ENCODE data around the gene PRKD1. TPM values are rescaled to one million over a fixed set of nuclear protein-coding genes. Genes with fewer than 3 reads are reported as not detected.
A peak's percentile ranks its signal among the peaks of the same experiment; 100 is the strongest.

The PRKD1 gene
- total and polyA plus RNA-seq, 10 of the 15 experiments (the other 5 are each of a cell fraction or from before 2014, with no cell fraction given): 0.02 to 0.56 TPM; not detected in 8

DNA sequence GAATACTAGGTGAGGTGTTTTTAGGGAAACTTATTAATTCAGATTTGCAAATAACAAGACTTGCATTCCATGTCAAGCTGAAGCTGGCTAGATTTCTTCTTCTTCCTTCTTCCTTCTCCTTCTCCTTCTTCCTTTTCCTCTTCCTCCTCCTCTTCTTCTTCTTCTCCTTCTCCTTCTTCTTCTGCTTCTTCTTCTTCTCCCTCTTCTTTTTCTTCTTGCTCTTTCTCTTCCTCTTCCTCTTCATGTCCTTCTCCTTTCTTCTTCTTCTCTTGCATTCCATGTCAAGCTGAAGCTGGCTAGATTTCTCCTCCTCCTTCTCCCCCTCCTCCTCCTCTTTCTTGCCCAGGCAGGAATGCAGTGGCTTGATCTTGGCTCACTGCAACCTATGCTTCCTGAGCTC, 297.8 kb downstream of the PRKD1 start:
- Histone ChIP-seq H2AFZ (ENCODE audit: control insufficient read depth, low read depth, low read length) (no peak overlapping the region), H3K4me2 (ENCODE audit: control insufficient read depth, insufficient read depth) (no peak overlapping the region), H3K9ac (ENCODE audit: control insufficient read depth, insufficient read depth, low read length) (no peak overlapping the region), H3K9me3 (replicated peaks; ENCODE audit: control insufficient read depth, insufficient read depth, low read length) (no peaks in the 10 kb centered on the region; the same call in 2 of the 3 replicates), H3K4me3 (no peak overlapping the region), H3K27me3 (replicated peaks in 1 of 2; ENCODE audit: control insufficient read depth in 2 of 2, insufficient read depth in 2 of 2, low read length in 1 of 2) (no peaks in the 10 kb centered on the region), H3K4me1 (ENCODE audit: control insufficient read depth, insufficient read depth, low read length) (no peaks in the 10 kb centered on the region), H3K79me2 (ENCODE audit: control insufficient read depth, insufficient read depth, low read length) (no peaks in the 10 kb centered on the region), H3K27ac (ENCODE audit: control insufficient read depth, insufficient read depth) (no peak overlapping the region), H4K20me1 (ENCODE audit: control insufficient read depth, insufficient read depth) (no peaks in the 10 kb centered on the region), H3K36me3 (ENCODE audit: control insufficient read depth in 2 of 2, insufficient read depth in 2 of 2, low read length in 1 of 2) (no peaks in the 10 kb centered on the region)
- ChIA-PET RAD21 (ENCODE audit: unreplicated experiment) (no interaction called here), POLR2A (no interaction called here), CTCF (no interaction called here), SMC1A (ENCODE audit: uncharacterized antibody, unreplicated experiment) (no interaction called here)
- DNase-seq (ENCODE audit: low read depth, low spot score): no peak
- in situ Hi-C loops (cut with MboI) (no loop called here), intact Hi-C loops (cut with micrococcal nuclease; ENCODE audit: unreplicated experiment) (no loop called here)
- no TSS peak for BruUV-seq (replicated peaks)
- no peak for FAIRE-seq
- no peak for ATAC-seq
- TF ChIP-seq IRF5 (IDR thresholded peaks at IDR 0.05; ENCODE audit: borderline replicate concordance) (0 out of 2 replicates have a peak, but pooled peaks have one; percentile 27), E2F8 (IDR thresholded peaks at IDR 0.05; ENCODE audit: low read depth, partially characterized antibody) (no peak), IKZF2 (IDR thresholded peaks at IDR 0.05) (no peak), FOXK2 (IDR thresholded peaks at IDR 0.05) (0 out of 2 replicates have a peak, but pooled peaks have one; percentile 31), PML (IDR thresholded peaks at IDR 0.05; ENCODE audit: low read length) (no peak)
- TF ChIP-seq, protein P1, sequence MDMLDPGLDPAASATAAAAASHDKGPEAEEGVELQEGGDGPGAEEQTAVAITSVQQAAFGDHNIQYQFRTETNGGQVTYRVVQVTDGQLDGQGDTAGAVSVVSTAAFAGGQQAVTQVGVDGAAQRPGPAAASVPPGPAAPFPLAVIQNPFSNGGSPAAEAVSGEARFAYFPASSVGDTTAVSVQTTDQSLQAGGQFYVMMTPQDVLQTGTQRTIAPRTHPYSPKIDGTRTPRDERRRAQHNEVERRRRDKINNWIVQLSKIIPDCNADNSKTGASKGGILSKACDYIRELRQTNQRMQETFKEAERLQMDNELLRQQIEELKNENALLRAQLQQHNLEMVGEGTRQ (IDR thresholded peaks at IDR 0.05; ENCODE audit: borderline replicate concordance, low read depth, low read length): no peak
- TF ChIP-seq, protein P2, sequence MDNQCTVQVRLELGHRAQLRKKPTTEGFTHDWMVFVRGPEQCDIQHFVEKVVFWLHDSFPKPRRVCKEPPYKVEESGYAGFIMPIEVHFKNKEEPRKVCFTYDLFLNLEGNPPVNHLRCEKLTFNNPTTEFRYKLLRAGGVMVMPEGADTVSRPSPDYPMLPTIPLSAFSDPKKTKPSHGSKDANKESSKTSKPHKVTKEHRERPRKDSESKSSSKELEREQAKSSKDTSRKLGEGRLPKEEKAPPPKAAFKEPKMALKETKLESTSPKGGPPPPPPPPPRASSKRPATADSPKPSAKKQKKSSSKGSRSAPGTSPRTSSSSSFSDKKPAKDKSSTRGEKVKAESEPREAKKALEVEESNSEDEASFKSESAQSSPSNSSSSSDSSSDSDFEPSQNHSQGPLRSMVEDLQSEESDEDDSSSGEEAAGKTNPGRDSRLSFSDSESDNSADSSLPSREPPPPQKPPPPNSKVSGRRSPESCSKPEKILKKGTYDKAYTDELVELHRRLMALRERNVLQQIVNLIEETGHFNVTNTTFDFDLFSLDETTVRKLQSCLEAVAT (IDR thresholded peaks at IDR 0.05): no peak
